IPS DF 6.9 (cell line): ENCODE data around the gene GJB5.
"Not testable (repeated sequence)": the region's sequence is repeated elsewhere in the genome, so short reads cannot be mapped to it uniquely, and the experiment has no call there.

Experiments used
- DNase-seq: peaks from one replicate; pipeline ENCODE4 v3.0.0-alpha.2; 2013; ENCODE audit warnings: low read depth, low spot score
- H3K27ac ChIP-seq: one replicate; pipeline ENCODE4 v1.5.1; 2013; ENCODE audit warnings: low read length, control low read depth
- H3K27me3 ChIP-seq: 2 replicates; pipeline ENCODE4 v1.6.1; 2013; ENCODE audit warnings: mild to moderate bottlenecking, low read length; ENCODE audit not compliant: control insufficient read depth, insufficient read depth
- H3K36me3 ChIP-seq: 2 replicates; pipeline ENCODE4 v1.6.1; 2013; ENCODE audit warnings: low read length; ENCODE audit not compliant: control insufficient read depth, insufficient read depth
- H3K4me1 ChIP-seq: 2 replicates; pipeline ENCODE4 v1.6.1; 2013; ENCODE audit warnings: low read length; ENCODE audit not compliant: control insufficient read depth, insufficient read depth
- H3K4me3 ChIP-seq: 2 replicates; pipeline ENCODE4 v1.5.1; 2013; ENCODE audit warnings: mild to moderate bottlenecking, low read length
- H3K9me3 ChIP-seq: 2 replicates; pipeline ENCODE4 v1.6.1; 2013; ENCODE audit warnings: low read length, inconsistent platforms; ENCODE audit not compliant: control insufficient read depth, insufficient read depth
- WGBS: extraction: QIAGEN DNeasy Blood & Tissue Kit; methylation state at CpG from one replicate; pipeline ENCODE4 v1.1.7; 2013; ENCODE audit warnings: mixed read lengths, missing lambda C conversion rate; ENCODE audit not compliant: insufficient read length, insufficient coverage; 5-methylcytosine and 5-hydroxymethylcytosine counted together

GJB5 gene

DNA sequence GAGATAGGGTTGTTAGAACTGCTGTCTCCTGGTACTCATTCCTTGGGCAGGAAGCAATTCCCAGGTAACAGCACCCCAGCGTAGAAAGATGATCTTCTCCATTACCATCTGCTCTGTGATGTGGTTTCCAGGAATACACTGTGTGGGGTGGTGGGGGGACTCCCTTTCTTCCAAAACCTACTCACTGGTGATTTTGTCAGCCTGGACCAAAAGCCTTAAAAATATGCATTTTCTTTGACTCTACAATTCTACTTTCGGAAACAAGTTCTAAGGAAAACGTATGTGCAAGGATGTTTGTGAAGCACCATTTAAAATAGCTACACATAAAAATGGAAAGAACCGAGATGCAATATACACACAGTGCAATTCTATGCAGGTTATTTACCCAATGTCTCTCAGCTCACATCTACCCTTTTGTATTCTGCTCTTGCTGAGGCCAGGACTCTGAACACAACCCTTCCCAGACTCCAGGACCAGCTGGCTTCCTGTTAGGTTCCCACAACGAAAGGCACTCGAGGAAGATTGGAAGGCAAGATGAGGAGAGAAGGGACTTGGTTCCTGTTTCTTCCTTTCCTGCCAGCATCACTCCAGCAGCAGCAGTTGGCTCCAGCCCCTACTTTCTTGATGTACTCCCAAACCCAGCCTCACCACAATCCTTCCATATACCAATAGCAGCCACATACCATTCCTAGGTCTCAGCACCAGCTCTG, 33.0 kb upstream of the GJB5 start:
- Histone ChIP-seq H3K9me3 (no peaks in the 10 kb centered on the region), H3K4me3 (no peak overlapping the region), H3K4me1 (no peaks in the 10 kb centered on the region), H3K27ac (no peak overlapping the region), H3K36me3 (no peaks in the 10 kb centered on the region), H3K27me3 (no peaks in the 10 kb centered on the region)
- no peak for DNase-seq
- WGBS: no CpG with 5 or more reads among the region's 6 CpGs

DNA sequence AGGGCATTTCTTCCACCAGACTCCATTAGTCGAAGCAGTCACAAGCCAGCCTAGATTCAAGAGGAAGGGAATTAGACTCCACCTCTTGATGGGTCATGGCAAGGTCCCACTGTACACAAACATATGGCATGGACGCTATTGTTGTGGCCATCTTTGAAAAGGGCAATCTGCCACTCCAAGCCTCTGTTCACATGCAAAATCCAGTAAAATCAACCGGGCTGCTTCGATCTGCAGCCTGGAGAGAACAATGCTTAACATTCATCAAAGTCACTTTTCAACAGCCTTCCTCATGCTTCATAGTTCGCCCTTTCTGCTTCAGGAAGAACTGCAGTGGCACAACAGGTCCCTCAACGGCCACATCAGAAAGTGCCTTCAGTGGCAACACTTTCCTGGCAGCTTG, 28.0 kb upstream of the GJB5 start:
- no peak overlapping the region for H3K27ac ChIP-seq
- H3K9me3 ChIP-seq: no peaks in the 10 kb centered on the region; the same call in 1 of the 2 replicates
- H3K27me3 ChIP-seq: no peaks in the 10 kb centered on the region
- no peak for DNase-seq
- no CpG with 5 or more reads among the region's 6 CpGs for WGBS
- no peaks in the 10 kb centered on the region for H3K4me1 ChIP-seq
- H3K4me3 ChIP-seq: no peak overlapping the region
- no peaks in the 10 kb centered on the region for H3K36me3 ChIP-seq

DNA sequence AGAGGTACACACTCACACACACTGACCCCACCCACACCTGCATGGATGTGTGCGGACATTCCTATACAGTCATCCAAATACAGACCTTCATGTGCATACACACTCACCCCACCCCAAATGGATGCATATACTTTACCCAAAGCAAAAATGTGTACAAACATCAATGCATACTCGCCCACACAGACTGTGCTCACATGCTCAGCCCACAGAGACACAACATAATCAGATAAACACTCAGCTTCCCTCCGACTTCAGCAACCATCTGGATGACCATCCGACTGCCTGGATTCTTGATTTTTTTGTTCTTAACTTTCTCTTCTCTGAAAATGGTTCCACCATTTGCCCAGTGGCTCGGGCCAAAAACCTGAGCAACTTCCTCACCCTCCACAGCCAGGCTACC, 24.4 kb upstream of the GJB5 start:
- Histone ChIP-seq H3K27me3 (no peaks in the 10 kb centered on the region), H3K9me3 (no peaks in the 10 kb centered on the region; the same call in 1 of the 2 replicates), H3K4me3 (no peak overlapping the region), H3K27ac (no peak overlapping the region), H3K4me1 (no peaks in the 10 kb centered on the region), H3K36me3 (no peaks in the 10 kb centered on the region)
- no CpG with 5 or more reads among the region's 5 CpGs for WGBS
- no peak for DNase-seq

DNA sequence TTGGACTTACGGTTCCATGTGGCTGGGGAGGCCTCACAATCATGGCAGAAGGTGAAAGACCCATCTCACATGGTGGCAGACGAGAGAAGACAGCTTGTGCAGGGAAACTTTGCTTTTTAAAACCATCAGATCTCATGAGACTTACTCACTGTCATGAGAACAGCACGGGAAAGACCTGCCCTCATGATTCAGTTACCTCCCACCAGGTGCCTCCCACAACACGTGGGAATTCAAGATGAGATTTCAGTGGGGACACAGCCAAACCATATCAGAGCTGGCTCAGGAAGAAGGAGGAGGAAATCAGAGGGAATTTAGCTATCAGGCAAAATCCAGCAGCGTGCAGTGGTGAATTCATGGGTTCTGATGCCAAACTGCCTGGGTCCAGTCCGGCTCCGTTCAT, 22.0 kb upstream of the GJB5 start:
- H3K27ac ChIP-seq, H3K4me1 ChIP-seq, H3K4me3 ChIP-seq, DNase-seq, H3K36me3 ChIP-seq, H3K27me3 ChIP-seq, H3K9me3 ChIP-seq: not testable (repeated sequence)
- WGBS: no CpG with 5 or more reads among the region's 7 CpGs

- H3K4me3 ChIP-seq: no peak overlapping the region
- no peaks in the 10 kb centered on the region for H3K36me3 ChIP-seq
- no peak overlapping the region for H3K27ac ChIP-seq
- no peaks in the 10 kb centered on the region; the same call in 1 of the 2 replicates for H3K4me1 ChIP-seq
- H3K9me3 ChIP-seq: no peaks in the 10 kb centered on the region
- no peak for DNase-seq
- WGBS: no CpG with 5 or more reads among the region's 10 CpGs
- H3K27me3 ChIP-seq: no peaks in the 10 kb centered on the region
Observed at GRCh38 chr1:34736692-34737091, 18.2 kb upstream of the GJB5 start.

GRCh38 chr1:34737236-34737635, 17.6 kb upstream of the GJB5 start:
- not testable (repeated sequence) for H3K36me3 ChIP-seq, H3K27me3 ChIP-seq, H3K4me3 ChIP-seq, H3K4me1 ChIP-seq, H3K9me3 ChIP-seq, H3K27ac ChIP-seq, DNase-seq
- WGBS: no CpG with 5 or more reads among the region's 12 CpGs

- no peak for DNase-seq
- H3K4me1 ChIP-seq: no peaks in the 10 kb centered on the region; the same call in 1 of the 2 replicates
- no peaks in the 10 kb centered on the region for H3K9me3 ChIP-seq
- no CpG with 5 or more reads among the region's 3 CpGs for WGBS
- H3K36me3 ChIP-seq: no peaks in the 10 kb centered on the region
- no peaks in the 10 kb centered on the region for H3K27me3 ChIP-seq
- no peak overlapping the region for H3K4me3 ChIP-seq
- no peak overlapping the region for H3K27ac ChIP-seq
Observed at GRCh38 chr1:34739613-34740012, 15.2 kb upstream of the GJB5 start.

GRCh38 chr1:34740161-34740868, 14.5 kb upstream of the GJB5 start:
- WGBS: no CpG with 5 or more reads among the region's 18 CpGs
- Histone ChIP-seq H3K4me3 (no peak overlapping the region), H3K36me3 (no peaks in the 10 kb centered on the region), H3K9me3 (no peaks in the 10 kb centered on the region), H3K27me3 (no peaks in the 10 kb centered on the region), H3K4me1 (no peaks in the 10 kb centered on the region; the same call in 1 of the 2 replicates), H3K27ac (no peak overlapping the region)
- no peak for DNase-seq

DNA sequence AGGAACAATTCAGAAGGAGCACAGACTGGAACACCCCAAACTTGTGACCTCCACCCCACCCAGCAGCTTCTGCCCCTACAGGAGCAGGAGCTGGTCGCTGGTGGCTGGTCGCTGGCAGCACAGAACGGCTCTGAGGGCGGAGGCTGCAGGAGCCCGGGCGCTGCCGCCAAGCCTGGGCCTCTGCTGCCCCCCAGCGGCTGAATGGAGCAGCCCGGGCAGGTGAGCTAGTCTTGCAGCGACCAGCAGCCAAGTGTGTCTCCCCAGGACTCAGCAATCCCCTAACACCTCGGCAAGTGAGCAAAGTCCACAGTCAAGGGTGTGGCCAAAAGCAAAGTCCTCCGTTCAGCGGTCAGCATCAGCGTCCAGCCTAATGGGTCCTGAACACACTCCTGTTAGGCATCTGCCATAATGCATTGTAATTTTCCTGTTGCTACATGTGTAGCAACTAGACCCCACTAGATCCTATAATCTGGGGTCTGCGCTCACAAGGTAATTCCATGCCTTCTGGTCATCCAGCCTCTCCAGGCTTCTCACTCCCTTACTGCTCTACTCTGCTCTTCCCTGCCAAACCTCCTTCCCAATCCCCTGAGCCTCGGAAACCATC, 12.1 kb upstream of the GJB5 start:
- peak; percentile 60 for DNase-seq
- no peaks in the 10 kb centered on the region for H3K36me3 ChIP-seq
- H3K27me3 ChIP-seq: no peaks in the 10 kb centered on the region
- no peaks in the 10 kb centered on the region for H3K4me1 ChIP-seq
- no CpG with 5 or more reads among the region's 16 CpGs for WGBS
- H3K9me3 ChIP-seq: no peaks in the 10 kb centered on the region
- H3K27ac ChIP-seq: no peak overlapping the region
- no peak overlapping the region for H3K4me3 ChIP-seq

GRCh38 chr1:34743775-34744174, 11.1 kb upstream of the GJB5 start:
- WGBS: no CpG with 5 or more reads among the region's 6 CpGs

More at GRCh38 chr1:34743775-34744174, 11.1 kb upstream of the GJB5 start:
- H3K36me3 ChIP-seq: no peaks in the 10 kb centered on the region
- H3K9me3 ChIP-seq: no peaks in the 10 kb centered on the region
- H3K27me3 ChIP-seq: no peaks in the 10 kb centered on the region
- H3K27ac ChIP-seq: no peak overlapping the region
- H3K4me1 ChIP-seq: no peaks in the 10 kb centered on the region
- H3K4me3 ChIP-seq: no peak overlapping the region
- DNase-seq: no peak
